Fibroblast of lung (primary cell): Measurements from ENCODE around the gene TXNDC5.

Experiments
- CTCF ChIP-seq, 2 donors: IDR thresholded peaks in 1 of 2; conservative IDR thresholded peaks in 1 of 2; 1 replicate in 1 of 2; 2 replicates in 1 of 2; pipeline ENCODE4 v1.5.1; 2011 to 2012; ENCODE audit warnings: low read length in 2 of 2, control low read depth in 1 of 2, inconsistent platforms in 1 of 2, low read depth in 1 of 2, mild to moderate bottlenecking in 1 of 2
- EZH2 ChIP-seq: IDR thresholded peaks from 2 replicates; pipeline ENCODE4 v1.5.1; 2012; ENCODE audit warnings: low read length, control low read depth, mild to moderate bottlenecking; ENCODE audit errors: missing control alignments

GRCh38 chr6:7879579-7879978 is 31.0 kb downstream of the TXNDC5 start:
- TF ChIP-seq EZH2 (no peak), CTCF (conservative IDR thresholded peaks at IDR 0.05 in 1 of 2, IDR thresholded peaks at IDR 0.05 in 1 of 2; ENCODE audit: low read depth in 1 of 2, low read length in 2 of 2) (no peak)
